ENCODE results near the gene HMCN1. TPM values are rescaled to one million over a fixed set of nuclear protein-coding genes. Genes with fewer than 3 reads are reported as not detected.
A peak's percentile ranks its signal among the peaks of the same experiment; 100 is the strongest.
"Not testable (repeated sequence)": the region's sequence is repeated elsewhere in the genome, so short reads cannot be mapped to it uniquely, and the experiment has no call there.

HMCN1 gene
- total RNA-seq, 1 donor from 2014 or later = 1.9 TPM

DNA sequence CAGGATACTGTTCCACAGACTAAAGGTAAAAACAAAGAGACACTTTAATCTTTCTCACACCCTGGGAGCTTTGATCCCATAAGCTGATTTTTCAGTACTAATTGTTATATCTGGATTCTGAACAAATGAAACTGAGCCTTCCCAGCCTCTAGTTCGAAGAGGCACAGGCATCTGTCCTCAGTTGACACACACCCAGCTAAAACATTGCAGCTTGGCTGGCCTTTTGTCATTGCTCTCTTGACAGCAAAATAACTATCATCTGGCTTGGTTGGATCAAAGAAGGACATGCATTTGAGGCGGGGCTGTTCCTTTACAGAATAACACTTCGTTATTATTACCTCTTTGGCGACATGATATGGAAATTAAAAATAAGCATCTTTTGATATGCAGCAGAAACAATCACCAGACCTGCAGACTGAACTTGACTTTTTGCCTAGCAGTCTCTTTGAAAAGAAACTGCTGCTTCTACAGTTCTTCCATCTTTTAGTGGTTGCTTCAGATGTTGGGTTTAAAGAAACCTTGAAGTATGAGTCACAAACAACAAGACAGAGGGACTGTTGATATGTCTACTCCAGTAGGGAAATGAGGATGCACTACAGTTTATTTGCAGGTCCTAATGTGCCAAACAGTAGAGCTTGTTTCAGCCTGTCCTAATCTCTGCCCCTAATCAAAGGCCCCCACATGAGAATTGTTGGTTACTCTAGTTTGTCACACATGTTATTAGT lies 474.4 kb downstream of the HMCN1 start:
- ATAC-seq = no peak

DNA sequence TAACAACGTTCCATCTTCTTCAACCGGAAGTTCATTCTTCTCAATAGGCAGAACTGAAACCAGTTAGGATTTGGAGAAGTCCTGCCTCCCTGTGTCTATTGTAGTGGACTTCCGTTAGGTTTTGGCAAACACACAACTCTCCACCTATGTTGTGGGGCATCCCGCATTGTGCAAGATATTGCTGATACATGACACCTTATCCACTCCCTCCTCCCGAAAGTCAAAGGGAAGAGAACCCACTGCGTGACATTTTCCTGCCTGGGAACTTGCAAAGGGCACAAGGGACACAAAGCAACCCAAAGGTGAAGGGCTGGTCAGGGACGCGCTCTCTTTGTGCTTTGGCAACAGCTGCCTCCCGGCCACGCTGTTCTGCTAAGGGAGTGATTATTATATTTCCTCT lies 476.1 kb downstream of the HMCN1 start:
- no peak for ATAC-seq

DNA sequence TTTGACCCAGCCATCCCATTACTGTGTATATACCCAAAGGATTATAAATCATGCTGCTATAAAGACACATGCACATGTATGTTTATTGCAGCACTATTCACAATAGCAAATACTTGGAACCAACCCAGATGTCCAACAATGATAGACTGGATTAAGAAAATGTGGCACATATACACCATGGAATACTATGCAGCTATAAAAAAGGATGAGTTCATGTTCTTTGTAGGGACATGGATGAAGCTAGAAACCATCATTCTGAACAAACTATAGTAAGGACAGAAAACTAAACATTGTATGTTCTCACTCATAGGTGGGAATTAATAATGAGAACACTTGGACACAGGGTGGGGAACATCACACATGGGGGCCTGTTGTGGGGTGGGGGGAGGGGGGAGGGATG lies 477.4 kb downstream of the HMCN1 start:
- ATAC-seq = not testable (repeated sequence)

DNA sequence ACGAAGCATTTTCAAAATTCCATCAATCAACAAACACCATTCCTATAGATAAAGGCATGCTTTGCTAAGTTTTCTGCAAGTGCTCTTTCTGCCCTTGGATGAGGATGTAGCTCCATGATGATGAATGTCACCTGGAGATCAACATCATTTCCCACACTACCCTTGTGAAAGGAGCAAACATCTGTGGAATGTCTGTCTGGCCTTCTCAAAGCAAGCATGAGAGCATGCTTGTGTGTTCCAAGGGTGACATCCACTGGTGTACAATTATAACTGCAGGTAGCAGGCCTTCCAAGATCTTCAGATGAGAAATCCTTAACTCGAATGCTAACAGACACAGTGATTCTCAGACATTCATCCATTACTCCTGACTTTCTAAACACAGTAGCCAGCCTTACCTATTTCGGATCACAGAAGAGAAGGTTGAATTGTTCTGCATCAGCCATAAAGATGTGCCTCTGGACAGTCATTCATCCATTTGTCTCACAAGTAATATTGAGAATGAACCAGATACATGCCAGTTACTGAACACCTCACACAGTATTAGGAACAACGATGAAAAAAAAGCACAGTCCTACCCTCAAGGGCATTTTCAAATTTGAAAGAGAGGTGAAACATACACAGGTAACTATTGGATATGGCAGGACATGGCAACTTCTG lies 478.5 kb downstream of the HMCN1 start:
- peak; percentile 93 for ATAC-seq

DNA sequence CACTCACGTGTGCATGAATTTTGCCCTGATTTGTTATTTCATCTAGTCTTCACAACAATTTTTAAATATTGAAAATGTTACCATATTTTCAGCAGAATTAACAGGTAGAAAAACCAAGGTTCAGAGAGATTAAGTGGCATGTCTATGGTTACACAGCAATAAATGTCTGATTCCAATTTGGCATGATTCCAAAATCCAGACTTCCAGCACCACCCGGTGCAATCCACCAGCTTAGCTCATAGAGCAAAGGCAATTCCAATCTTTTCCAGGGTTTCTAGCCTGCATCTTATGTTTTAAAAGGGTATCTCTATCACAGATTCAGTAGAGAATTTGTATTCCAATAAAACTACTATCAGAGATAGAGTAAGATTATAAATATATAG lies 479.0 kb downstream of the HMCN1 start:
- ATAC-seq = no peak

DNA sequence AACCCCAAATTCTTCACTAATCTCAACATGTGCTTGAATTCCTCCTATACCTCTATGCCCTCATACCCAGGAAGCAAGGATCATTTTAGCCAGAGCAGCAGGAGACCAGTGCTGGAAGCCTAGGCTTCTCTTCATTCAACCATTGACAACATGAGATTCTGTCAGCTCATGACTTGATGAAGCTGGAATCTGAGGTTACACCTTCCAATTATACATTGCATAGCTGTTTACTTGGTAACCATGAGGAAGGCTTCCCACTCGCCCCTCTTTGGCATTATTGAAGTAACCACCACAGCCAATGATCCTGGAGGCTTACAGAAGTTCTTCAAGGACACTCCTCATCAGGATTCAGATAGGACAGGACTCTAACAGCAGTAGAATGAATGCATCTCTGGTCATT lies 480.6 kb downstream of the HMCN1 start:
- ATAC-seq = no peak

DNA sequence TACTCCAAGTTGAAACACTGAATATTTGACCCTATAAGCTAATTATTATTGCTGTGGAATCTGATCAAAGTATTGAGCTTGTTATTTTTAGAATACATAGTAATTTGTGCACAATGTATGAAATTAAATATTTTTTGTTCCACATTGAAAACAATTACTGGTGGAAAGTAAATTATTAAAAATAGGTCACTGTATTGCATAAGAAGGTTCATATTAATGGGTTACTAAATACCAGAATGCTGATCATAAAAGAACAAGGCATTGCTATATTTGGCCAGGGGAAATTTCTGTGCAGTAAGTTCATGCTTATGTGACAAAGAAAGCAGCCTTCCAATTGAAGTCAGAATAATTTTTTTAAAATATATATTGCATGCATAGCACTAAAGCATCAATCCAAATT lies 481.4 kb downstream of the HMCN1 start:
- no peak for ATAC-seq

DNA sequence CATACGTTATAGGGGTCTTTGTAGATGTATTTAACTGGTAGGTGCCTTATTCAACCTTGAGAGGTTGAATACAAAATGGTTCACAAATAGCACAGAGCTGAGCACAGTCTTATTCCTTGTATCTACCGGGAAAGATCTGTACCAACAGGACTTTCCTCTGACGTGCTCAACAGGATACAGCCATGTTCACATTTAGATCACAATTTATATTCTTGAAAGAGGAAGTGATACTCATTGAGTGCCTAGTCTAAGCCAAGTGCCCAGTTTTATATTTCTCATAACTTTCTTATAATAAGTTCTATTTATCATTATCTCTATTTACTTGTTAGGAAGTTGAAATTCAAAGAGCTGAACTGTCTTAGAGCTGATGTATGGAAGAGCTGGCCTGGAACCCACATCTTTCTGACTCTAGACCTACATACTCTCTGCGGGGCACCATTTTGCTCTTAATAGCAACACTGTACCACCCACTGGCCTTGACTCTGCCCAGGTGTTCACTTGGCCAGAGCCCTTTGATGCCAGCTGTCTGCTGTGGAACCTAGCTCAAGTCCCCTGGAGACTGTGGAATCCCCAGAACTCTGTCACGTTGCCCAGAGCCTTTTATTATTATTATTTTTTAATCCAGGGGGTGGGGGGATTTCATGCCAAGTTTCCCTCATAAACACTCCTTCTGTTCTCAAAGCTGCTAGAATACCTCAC lies 484.6 kb downstream of the HMCN1 start:
- no peak for ATAC-seq

DNA sequence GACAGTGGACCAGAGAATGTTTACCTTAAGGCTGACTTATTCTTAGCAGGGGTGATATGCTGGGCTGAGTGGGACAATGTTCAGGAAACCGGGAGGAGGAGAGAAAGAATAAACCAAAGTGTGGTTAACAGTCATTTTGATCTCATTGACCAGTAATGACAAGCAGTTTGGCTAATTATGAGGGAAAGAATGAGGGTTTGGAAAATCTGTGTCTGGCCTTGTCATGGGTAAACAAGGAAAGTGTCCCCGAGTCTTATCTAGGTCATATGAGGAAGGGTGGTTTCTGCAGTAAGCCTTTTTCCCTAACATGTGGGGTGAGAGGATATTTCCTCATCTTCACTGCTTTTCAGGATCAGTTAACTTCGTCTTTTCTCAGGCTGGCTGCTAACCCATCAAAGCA lies 485.9 kb downstream of the HMCN1 start:
- ATAC-seq = no peak

DNA sequence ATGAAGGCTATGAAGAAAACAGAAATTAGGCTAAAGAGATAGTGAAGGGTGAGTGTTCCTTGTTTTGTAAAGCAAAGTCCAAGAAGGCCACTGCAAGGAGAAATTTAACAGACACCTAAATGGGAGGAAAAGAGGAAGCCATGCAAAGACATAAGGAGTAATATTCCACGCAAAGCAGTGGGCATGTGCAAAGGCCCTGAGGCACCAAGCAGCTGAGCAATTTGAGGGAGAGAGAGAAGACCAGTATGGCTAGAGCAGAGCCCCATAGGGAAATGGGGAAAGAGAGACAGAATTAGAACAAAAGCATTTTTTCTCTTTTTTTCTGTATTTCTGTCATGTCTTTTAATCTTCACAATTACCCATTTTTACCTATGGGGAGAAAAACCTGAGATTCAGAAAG lies 486.7 kb downstream of the HMCN1 start:
- no peak for ATAC-seq

DNA sequence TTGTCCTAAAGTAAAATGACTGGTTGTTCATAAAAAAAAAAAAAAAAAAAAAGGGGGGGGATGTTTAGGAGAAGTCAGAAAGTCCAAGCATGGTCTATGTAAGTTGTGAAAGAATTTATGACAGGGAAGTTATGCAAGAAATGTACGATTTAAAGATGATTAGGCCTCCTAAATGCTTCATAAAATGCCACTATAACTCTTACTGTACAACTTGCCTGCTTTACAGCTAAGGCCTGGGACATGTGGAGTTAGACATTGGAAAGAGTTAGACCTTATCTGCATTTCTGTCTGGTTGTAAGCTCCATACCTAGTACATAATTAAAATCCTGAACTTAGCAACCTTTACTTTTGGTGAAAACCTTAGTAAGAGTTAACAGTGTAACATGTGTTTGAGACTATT lies 490.9 kb downstream of the HMCN1 start:
- ATAC-seq = no peak

DNA sequence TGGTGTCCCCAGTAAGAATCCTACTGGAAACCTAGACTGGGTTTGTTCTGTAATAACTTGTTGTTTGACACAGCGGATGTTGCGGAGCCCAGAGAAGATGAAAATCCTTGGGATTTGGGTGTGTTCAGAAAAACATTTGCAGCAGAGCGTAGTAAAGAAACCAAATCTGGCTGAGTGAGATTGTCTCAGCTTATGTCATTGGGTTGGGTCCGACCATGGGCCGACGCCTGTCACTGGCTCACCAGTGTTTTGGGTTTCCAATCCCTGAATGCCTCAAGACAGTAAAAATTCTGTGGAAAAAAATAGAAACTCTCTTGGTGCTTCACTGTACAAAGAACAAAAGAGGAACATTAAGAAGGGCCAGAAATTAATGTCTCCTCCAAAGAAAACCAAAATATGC lies 494.6 kb downstream of the HMCN1 start:
- ATAC-seq = peak; percentile 60

DNA sequence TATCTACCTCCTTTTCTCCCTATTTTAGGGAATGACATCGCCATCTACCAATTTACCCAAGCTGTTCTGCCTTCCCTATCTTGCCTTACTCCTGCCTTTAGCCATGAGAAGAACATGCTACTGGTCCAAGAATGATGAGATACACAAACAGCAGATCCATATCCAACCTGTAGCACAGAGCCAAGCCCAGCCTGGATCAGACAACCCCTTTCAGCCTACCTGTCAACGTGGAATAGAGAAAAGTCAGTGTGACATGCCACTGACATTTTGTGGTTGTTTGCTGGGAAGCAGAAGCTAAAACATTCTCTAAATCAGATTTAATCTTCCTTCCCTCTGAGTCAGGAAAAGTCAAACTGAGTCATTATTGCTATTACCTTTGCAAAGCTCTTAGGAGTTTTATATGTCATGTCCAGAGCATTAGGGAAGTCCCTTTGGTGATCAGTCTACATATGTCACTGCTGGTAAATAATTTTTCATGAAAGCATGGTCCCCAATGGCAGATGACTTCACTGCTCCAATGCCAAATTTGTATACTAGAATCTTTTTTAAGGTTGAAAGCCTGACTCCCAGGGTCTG lies 497.8 kb downstream of the HMCN1 start:
- peak; percentile 67 for ATAC-seq

DNA sequence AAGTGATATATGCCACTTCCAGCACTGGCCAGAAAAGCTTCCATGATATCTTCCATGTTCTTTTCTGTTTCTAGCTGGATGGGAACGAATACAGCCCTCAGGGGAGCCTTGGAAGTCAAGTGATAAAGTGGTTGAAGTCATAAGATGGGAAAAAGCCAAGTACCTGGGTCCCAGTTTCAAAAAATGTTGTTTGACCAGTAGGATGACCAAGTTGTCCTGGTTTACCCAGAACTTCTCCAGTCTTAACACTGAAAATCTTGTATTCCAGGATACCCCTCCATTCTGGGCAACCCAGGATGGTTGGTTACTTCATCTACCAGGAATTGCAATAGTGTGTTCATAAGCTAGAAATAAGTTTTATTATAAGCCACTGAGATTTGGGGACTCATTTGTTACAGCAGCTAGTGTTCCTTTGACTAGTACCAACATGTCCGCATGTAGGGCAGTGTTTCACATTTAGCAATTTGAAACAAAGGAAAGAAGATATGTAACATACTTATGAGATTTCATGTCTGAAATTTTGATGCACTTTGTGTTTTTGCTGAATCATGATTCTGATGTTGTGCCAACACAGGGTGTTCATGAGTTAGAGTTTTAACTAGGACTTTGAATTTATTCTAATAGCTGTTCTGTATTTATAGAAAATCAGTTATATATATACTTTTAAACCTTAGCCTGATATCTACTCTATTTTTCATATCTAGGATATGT lies 500.9 kb downstream of the HMCN1 start:
- peak; percentile 22 for ATAC-seq

DNA sequence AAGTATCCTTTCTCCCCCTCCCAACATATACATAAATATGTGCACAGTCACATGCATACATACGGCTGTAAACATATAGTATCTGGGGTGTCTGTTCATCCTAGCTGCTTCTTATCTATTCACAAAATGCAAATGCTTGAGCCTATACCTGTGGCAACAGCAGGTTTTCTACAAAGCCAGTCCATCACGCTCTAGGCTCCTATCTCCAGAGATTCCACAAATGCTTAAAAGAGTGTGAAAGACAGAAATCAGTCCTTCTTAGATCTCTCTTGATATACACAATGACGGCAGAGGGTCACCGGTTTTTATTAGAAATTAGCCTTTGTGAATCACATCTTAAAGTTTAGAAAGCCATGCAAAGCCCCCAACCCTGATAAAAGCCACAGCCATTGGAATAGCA lies 501.5 kb downstream of the HMCN1 start:
- ATAC-seq = no peak

DNA sequence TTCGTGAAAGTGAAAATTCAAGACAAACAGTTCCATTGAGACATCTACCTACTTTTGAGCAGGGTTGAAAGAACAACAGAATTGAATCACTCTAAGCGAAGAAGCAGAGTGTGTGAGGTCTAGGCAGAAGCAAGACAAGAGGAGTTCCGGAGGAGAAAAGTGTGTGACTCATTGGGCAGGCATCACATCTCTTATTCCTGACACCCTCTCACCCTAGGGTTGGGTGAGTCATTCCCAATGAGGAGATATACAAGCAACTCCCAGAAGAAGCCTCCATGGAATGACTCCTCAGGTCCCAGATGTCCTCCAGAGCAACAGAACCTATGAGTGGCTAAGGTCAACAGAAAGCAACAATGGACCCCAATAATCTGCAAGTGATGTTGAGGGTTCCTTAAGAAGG lies 502.7 kb downstream of the HMCN1 start:
- ATAC-seq = peak; percentile 93

DNA sequence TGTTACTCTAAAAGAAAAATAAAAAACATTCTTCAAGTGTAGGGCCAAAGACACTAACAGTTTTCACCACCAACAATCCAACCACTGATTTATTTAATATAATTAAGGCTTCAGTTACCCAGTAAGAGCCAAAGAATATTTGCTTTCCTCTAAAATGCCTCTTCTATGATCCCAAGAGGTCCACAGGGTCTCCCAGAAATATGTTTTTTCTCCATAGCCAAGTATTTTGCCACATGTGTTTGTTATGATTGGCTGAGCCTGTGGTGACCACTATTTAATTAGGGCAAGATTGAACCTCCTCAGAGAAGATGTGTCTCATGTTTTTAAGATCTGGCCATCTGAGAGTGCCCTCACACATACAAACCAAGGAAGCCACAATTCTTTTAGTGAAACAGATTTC lies 505.0 kb downstream of the HMCN1 start:
- no peak for ATAC-seq

DNA sequence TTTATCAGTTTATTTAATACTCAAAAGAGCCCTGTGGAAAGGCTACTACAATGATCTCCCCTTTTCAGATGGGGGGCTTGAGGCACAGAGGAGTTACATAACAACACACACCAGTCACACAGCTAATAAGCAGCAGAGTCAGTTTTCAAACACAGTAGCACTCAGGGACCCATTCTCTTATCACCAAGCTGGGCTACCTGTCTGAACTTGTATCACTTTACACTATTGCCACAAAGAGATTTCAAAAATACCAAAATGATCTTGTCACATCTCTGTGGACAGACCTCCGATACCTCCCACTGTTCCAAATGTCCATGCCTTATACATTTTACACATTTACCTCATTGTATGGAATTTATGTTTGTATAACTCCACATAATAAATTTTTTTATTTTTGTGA lies 506.2 kb downstream of the HMCN1 start:
- no peak for ATAC-seq
